ENCODE data around the gene TM2D3.
"Not testable (repeated sequence)": the region's sequence is repeated elsewhere in the genome, so short reads cannot be mapped to it uniquely, and the experiment has no call there.

TM2D3 gene

DNA sequence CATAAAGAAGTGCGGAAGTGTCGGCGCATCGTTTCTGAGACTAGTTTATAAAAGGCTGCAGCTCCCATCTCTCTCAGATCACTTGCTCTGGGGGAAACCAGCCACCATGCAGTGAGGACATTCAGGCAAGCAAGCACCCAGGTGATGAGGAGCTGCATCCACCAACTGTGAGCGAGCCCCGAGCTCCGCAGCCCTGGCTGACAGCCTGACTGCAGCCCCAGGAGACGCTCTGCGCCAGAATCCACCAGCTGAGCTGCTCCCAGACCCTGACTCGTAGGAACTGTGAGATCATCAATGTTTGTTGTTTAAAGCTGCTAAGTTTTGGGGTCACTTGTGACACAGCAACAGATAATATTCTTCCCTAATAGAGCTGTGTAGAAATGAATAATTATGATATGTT lies 5.0 kb upstream of the TM2D3 start:
- no peak for DNase-seq (ENCODE audit: low read depth in 2 of 2)

- not testable (repeated sequence) for DNase-seq (ENCODE audit: low read depth in 2 of 2)
Observed at GRCh38 chr15:101654624-101655337, 2.6 kb upstream of the TM2D3 start.

- no peak for DNase-seq (ENCODE audit: low read depth in 2 of 2)
Observed at GRCh38 chr15:101654171-101654570, 2.0 kb upstream of the TM2D3 start.

GRCh38 chr15:101652786-101653430 lies 727 bp upstream of the TM2D3 start:
- DNase-seq (ENCODE audit: low read depth in 2 of 2): no peak

DNA sequence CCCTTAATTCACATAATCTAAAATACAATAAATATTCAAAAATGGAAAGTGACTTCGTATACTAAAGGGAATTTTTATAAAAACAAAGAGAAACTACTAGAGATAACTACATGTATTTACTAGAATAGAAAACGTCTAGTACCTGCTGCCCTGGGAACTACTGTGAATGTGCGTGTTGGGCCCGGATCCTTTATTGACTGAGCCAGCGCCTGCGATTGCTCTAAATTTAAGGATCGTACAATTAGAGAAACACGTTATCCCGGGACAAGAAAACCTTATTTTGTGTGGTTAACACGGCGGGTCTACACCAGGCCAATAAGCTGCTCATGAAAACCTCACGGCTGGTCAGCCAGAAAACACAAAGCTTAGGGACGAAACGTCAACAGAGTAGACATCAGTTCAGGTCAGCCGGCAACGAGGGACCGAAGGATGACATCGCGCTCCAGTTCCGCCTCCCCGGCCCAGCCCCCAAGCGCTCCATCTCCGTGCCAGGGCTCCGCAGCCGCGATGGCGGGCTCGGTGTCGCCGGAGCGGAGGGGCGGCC lies 555 bp downstream of the TM2D3 start:
- no peak for DNase-seq (ENCODE audit: low read depth in 2 of 2)

GRCh38 chr15:101650145-101650544 lies 2.0 kb downstream of the TM2D3 start:
- DNase-seq (ENCODE audit: low read depth in 2 of 2): no peak

DNA sequence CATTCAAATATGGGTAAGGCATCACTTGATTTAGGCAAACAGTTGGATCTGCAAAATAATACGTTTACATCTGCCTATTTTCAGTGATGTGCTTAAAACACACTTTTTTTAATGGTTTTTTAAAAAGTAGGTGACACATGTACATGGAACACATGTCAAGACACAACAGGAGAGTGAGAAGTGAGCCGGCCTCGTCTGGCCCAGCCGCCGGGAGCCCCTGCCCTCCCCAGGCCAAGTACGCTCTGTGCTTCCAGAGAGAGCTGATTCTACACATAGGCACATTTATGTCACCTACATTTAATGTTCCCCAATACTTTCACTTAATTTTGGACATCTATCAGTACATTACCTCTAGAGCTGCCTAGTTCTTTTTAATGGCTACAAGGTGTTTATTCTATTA lies 3.8 kb downstream of the TM2D3 start:
- DNase-seq (ENCODE audit: low read depth in 2 of 2): no peak

GRCh38 chr15:101647251-101647650 lies 4.9 kb downstream of the TM2D3 start:
- DNase-seq (ENCODE audit: low read depth in 2 of 2): no peak

DNA sequence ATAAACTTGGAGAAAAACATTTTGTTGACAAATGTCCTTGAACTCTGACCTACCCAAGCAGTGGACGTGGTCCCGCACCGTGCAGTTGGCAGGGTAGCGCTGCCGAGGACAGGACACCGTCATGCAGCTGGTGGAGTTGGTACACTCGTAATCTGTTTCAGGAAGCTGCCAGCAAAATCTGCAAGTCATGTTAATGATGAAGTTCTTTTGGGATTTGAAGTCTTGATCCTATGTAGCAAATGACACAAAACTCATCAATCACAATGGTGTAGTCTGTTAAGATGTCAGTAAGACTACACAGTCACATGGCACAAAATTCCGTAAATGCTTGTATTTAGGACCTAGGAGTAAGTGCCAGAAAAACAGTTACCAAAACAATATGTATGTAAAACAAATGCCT lies 5.5 kb downstream of the TM2D3 start:
- no peak for DNase-seq (ENCODE audit: low read depth in 2 of 2)

DNA sequence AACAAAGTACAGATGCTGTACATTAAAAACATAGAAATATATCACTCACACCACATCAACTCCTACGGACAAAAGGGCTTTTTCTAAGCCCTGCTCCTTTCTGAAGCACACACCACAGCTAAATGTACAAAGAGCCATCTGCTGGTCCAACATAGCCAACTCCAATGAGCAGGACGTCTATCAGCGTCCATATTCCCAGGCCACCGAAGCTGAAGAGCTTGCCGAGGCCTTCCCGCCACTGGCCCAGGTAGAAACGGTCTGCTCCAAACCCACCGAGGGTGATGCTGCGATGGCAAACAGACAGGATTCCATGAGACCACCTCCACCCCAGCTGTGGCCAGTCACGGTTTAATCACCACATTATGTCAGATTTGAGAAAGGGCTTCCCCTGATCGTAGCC lies 9.8 kb downstream of the TM2D3 start:
- no peak for DNase-seq (ENCODE audit: low read depth in 2 of 2)

GRCh38 chr15:101641894-101642293 lies 10.3 kb downstream of the TM2D3 start:
- DNase-seq (ENCODE audit: low read depth in 2 of 2): no peak

- DNase-seq (ENCODE audit: low read depth in 2 of 2): peak; percentile 40 to 54
Observed at GRCh38 chr15:101641129-101641764, 10.9 kb downstream of the TM2D3 start.

DNA sequence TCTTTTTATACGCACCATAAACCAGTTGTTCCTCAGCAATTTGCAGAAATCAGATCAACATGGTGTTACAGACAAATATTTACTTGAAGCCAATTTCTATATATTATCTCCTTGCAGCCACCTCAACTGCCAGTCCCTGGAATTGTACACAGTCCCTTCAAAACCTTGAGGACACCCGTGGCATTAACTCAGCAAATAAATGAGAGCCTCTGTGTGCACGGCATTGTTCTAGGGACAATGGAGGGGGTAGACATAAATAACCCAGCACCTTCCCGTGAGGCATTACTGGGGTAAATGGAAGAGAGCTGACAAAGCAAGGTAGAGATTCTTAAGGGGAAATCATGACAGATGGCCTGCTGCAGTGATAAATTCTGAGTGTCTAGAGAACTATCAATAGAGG lies 12.5 kb downstream of the TM2D3 start:
- DNase-seq (ENCODE audit: low read depth in 2 of 2): no peak

DNA sequence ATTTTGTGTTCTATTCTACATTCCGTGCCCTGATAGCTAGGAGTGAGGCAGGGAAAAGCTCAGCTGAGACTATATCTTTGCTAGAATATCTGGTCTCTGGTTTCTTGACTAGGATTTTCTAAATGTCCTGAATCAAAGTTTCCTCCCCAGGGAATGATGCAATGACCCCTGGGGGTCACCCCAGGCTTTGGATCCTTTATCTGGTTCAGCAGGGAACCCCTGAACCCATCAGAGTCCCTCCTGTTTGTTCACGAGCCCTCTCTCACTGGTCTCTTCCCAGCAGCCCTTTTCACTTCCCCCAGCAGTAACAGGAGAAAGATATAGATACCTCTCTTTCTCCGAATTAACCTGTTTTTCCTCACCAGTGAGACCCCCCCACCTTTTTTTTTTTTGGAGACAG lies 14.3 kb downstream of the TM2D3 start:
- no peak for DNase-seq (ENCODE audit: low read depth in 2 of 2)

GRCh38 chr15:101637516-101637915 lies 14.7 kb downstream of the TM2D3 start:
- no peak for DNase-seq (ENCODE audit: low read depth in 2 of 2)

DNA sequence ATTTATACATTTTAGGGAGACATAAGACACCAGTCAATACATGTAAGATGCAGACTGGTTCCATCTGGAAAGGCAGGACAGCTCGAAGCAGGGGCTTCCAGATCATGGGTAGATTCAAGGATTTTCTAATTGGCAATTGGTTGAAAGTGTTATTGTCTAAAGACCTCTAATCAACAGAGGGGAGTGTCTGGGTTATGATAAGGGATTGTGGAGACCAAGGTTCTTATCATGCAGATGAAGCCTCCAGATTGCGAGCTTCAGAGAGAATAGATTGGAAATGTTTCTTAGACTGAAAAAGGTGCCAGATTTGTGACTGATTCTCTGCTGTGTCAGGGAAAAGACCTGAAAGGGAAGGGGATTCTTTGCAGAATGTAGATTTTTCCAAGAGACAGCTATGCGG lies 15.1 kb downstream of the TM2D3 start:
- no peak for DNase-seq (ENCODE audit: low read depth in 2 of 2)

- no peak for DNase-seq (ENCODE audit: low read depth in 2 of 2)
Observed at GRCh38 chr15:101635944-101636727, 16.0 kb downstream of the TM2D3 start.

- DNase-seq (ENCODE audit: low read depth in 2 of 2): no peak
Observed at GRCh38 chr15:101633356-101633755, 18.8 kb downstream of the TM2D3 start.

DNA sequence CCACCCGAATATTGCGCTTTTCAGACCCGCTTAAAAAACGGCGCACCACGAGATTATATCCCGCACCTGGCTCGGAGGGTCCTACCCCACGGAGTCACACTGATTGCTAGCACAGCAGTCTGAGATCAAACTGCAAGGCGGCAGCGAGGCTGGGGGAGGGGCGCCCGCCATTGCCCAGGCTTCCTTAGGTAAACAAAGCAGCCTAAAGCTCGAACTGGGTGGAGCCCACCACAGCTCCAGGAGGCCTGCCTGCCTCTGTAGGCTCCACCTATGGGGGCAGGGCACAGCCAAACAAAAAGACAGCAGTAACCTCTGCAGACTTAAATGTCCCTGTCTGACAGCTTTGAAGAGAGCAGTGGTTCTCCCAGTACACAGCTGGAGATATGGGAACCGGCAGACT lies 25.5 kb downstream of the TM2D3 start:
- DNase-seq (ENCODE audit: low read depth in 2 of 2): not testable (repeated sequence)

DNA sequence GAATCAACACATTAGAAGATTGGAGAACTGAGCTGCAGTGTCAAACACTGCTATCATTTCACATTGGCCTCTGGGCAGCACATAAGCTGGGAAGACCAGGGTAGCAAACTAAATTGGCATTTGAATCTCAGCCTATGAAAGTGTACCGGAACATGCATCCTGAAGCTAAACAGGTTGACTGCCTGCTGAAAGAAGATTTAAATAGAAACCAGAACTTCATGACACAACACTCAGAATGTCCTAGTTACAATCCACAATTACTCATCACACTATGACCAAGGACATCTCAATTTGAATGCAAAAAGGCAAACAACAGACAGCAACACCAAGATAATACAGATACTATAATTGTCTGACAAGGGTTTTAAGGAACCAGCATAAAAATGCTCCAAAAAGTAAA lies 26.2 kb downstream of the TM2D3 start:
- no peak for DNase-seq (ENCODE audit: low read depth in 2 of 2)

DNA sequence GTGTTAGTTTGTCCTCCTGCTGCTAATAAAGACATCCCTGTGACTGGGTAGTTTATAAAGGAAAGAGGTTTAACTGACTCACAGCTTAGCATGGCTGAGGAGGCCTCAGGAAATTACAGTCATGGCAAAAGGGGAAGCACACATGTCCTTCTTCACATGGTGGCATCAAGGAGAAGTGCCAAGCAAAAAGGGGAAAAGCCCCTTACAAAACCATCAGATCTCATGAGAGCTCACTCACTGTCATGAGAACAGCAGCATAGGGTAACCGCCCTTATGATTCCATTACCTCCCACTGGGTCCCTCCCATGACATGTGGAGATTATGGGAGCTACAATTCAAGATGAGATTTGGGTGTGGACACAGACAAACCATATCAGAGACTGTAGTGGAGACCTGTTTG lies 27.0 kb downstream of the TM2D3 start:
- DNase-seq (ENCODE audit: low read depth in 2 of 2): no peak

All from stimulated activated CD8-positive, alpha-beta memory T cell treated with anti-CD3 and anti-CD28 coated beads, Interleukin-2, amount 100 ng/mL, for 1 hour (primary cell).